ENCODE measurements around the gene PLOD3.
A peak's percentile ranks its signal among the peaks of the same experiment; 100 is the strongest.
"Not testable (repeated sequence)": the region's sequence is repeated elsewhere in the genome, so short reads cannot be mapped to it uniquely, and the experiment has no call there.

PLOD3 gene

GRCh38 chr7:101212014-101212413 is 5.4 kb downstream of the PLOD3 start:
- no peak for DNase-seq (ENCODE audit: low spot score)

- no peak for DNase-seq (ENCODE audit: low spot score)
These were observed 5.9 kb downstream of the PLOD3 start for GRCh38 chr7:101211501-101211900.

GRCh38 chr7:101210143-101210542 is 7.2 kb downstream of the PLOD3 start:
- DNase-seq (ENCODE audit: low spot score), result no peak

GRCh38 chr7:101208794-101209193 is 8.6 kb downstream of the PLOD3 start:
- no peak for DNase-seq (ENCODE audit: low spot score)

GRCh38 chr7:101207459-101207858 is 9.9 kb downstream of the PLOD3 start:
- DNase-seq (ENCODE audit: low spot score), result no peak

GRCh38 chr7:101206665-101207042 is 10.7 kb downstream of the PLOD3 start:
- DNase-seq (ENCODE audit: low spot score), result no peak

GRCh38 chr7:101205901-101206664 is 11.3 kb downstream of the PLOD3 start:
- no peak for DNase-seq (ENCODE audit: low spot score)

GRCh38 chr7:101203740-101204738 is 13.3 kb downstream of the PLOD3 start:
- not testable (repeated sequence) for DNase-seq (ENCODE audit: low spot score)

GRCh38 chr7:101202603-101202918 is 14.8 kb downstream of the PLOD3 start:
- DNase-seq (ENCODE audit: low spot score), result no peak

GRCh38 chr7:101201695-101202602 is 15.4 kb downstream of the PLOD3 start:
- DNase-seq (ENCODE audit: low spot score), result no peak

GRCh38 chr7:101200862-101201599 is 16.4 kb downstream of the PLOD3 start, which contains the start of gene MOGAT3:
Gene MOGAT3, minus strand, starts transcription at chr7:101201036. Its CDS starts 182 bp downstream, at chr7:101200854.
- no peak for DNase-seq (ENCODE audit: low spot score)

- DNase-seq (ENCODE audit: low spot score), result no peak
These were observed 16.9 kb downstream of the PLOD3 start for GRCh38 chr7:101200504-101200861.

GRCh38 chr7:101199522-101199921 is 17.9 kb downstream of the PLOD3 start:
- not testable (repeated sequence) for DNase-seq (ENCODE audit: low spot score)

- DNase-seq (ENCODE audit: low spot score), result no peak
These were observed 18.9 kb downstream of the PLOD3 start for GRCh38 chr7:101198476-101198875.

GRCh38 chr7:101197991-101198390 is 19.4 kb downstream of the PLOD3 start:
- DNase-seq (ENCODE audit: low spot score), result no peak

GRCh38 chr7:101195884-101196283 is 21.5 kb downstream of the PLOD3 start:
- no peak for DNase-seq (ENCODE audit: low spot score)

- no peak for DNase-seq (ENCODE audit: low spot score)
These were observed 28.3 kb downstream of the PLOD3 start for GRCh38 chr7:101189109-101189508.

- no peak for DNase-seq (ENCODE audit: low spot score)
These were observed 30.4 kb downstream of the PLOD3 start for GRCh38 chr7:101186844-101187428.

GRCh38 chr7:101186194-101186593 is 31.2 kb downstream of the PLOD3 start:
- DNase-seq (ENCODE audit: low spot score), result no peak

GRCh38 chr7:101185258-101185839 is 32.0 kb downstream of the PLOD3 start:
- DNase-seq (ENCODE audit: low spot score), result peak; percentile 66

Data from RKO (cell line).